ENCODE results near the gene RBBP5.

RBBP5 gene

GRCh38 chr1:205056956-205057568 is 64.7 kb downstream of the RBBP5 start (continued):
- TF ChIP-seq CSRNP3 (CRISPR knock-in tag; IDR thresholded peaks at IDR 0.05) = no peak
- TF ChIP-seq TCF4 (CRISPR knock-in tag; IDR thresholded peaks at IDR 0.05; ENCODE audit: borderline replicate concordance) = no peak
- no peak for TF ChIP-seq ZFP3 (CRISPR knock-in tag; IDR thresholded peaks at IDR 0.05)
- TF ChIP-seq ARNTL (CRISPR knock-in tag; IDR thresholded peaks at IDR 0.05; ENCODE audit: borderline replicate concordance, low read depth) = no peak

DNA sequence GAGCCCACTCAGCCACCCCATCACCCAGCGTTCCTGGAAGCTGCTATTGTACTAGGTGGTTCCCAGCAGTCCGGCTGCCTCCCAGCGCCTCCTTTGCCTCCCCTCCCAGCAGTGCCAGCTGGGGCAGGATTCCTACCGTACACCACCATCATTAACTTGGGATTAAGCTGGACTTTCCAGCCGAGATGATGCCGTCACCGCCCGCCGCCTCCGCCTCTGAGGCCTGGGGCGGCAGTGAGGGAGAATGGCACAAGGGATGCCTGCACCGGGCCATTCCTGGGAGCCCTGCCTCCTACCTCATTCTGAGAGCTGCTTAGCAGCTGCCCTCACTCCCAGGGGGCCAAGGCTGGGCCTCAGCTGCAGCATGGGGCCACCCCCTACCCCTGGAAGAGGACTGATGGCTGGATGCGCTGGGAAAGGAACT is 65.6 kb downstream of the RBBP5 start:
- no peak for TF ChIP-seq SNAI2 (CRISPR knock-in tag; IDR thresholded peaks at IDR 0.05)
- ATAC-seq = no peak

DNA sequence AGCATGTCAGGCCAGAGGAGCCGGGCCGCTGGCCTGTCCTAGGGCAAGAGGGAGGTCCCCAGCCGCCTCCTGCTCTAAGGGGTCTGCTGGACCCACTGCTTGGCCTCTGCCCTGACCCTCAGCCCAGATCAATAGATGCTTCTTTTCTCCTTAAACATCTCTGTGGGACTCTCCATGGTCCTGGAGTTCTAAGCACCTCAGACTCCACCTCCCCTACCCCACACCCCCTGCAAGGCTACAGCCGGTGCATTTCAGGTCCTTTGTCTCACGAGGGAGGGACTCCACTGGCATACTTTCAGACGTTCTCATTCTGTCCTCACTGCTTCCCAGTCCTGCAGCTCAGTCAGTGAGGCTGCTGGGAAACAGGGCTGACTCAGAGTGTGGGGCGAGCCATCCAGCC is 67.8 kb downstream of the RBBP5 start:
- TF ChIP-seq RARB (CRISPR knock-in tag; IDR thresholded peaks at IDR 0.05) = no peak
- TF ChIP-seq PPARA (CRISPR knock-in tag; IDR thresholded peaks at IDR 0.05; ENCODE audit: borderline replicate concordance) = no peak
- no peak for TF ChIP-seq TCF4 (CRISPR knock-in tag; IDR thresholded peaks at IDR 0.05; ENCODE audit: borderline replicate concordance)
- no peak for TF ChIP-seq ZNF70 (CRISPR knock-in tag; IDR thresholded peaks at IDR 0.05)
- no peak for TF ChIP-seq CSRNP3 (CRISPR knock-in tag; IDR thresholded peaks at IDR 0.05)
- TF ChIP-seq ZFP3 (CRISPR knock-in tag; IDR thresholded peaks at IDR 0.05) = no peak
- no peak for TF ChIP-seq ZNF565 (CRISPR knock-in tag; conservative IDR thresholded peaks at IDR 0.05; ENCODE audit: low read depth)
- TF ChIP-seq, protein P1, sequence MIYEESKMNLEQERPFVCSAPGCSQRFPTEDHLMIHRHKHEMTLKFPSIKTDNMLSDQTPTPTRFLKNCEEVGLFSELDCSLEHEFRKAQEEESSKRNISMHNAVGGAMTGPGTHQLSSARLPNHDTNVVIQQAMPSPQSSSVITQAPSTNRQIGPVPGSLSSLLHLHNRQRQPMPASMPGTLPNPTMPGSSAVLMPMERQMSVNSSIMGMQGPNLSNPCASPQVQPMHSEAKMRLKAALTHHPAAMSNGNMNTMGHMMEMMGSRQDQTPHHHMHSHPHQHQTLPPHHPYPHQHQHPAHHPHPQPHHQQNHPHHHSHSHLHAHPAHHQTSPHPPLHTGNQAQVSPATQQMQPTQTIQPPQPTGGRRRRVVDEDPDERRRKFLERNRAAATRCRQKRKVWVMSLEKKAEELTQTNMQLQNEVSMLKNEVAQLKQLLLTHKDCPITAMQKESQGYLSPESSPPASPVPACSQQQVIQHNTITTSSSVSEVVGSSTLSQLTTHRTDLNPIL (CRISPR knock-in tag; IDR thresholded peaks at IDR 0.05; ENCODE audit: low read depth) = no peak
- no peak for TF ChIP-seq TSHZ2 (CRISPR knock-in tag; IDR thresholded peaks at IDR 0.05)
- no peak for TF ChIP-seq ESRRG (CRISPR knock-in tag; IDR thresholded peaks at IDR 0.05)
- peak; percentile 11; the same call in 1 of the 3 replicates for ATAC-seq

GRCh38 chr1:205053296-205053695 is 68.5 kb downstream of the RBBP5 start:
- no peak for TF ChIP-seq ARNTL (CRISPR knock-in tag; IDR thresholded peaks at IDR 0.05; ENCODE audit: borderline replicate concordance, low read depth)
- TF ChIP-seq TOX (CRISPR knock-in tag; IDR thresholded peaks at IDR 0.05; ENCODE audit: borderline replicate concordance) = no peak
- TF ChIP-seq, protein P1 (CRISPR knock-in tag; IDR thresholded peaks at IDR 0.05; ENCODE audit: low read depth) = no peak
- ATAC-seq = no peak

GRCh38 chr1:205052690-205053089 is 69.1 kb downstream of the RBBP5 start:
- no peak for ATAC-seq
- TF ChIP-seq ZNF565 (CRISPR knock-in tag; conservative IDR thresholded peaks at IDR 0.05; ENCODE audit: low read depth) (no peak), SNAI2 (CRISPR knock-in tag; IDR thresholded peaks at IDR 0.05) (no peak), PPARA (CRISPR knock-in tag; IDR thresholded peaks at IDR 0.05; ENCODE audit: borderline replicate concordance) (no peak), ARNTL (CRISPR knock-in tag; IDR thresholded peaks at IDR 0.05; ENCODE audit: borderline replicate concordance, low read depth) (no peak), ZNF70 (CRISPR knock-in tag; IDR thresholded peaks at IDR 0.05) (no peak), CSRNP3 (CRISPR knock-in tag; IDR thresholded peaks at IDR 0.05) (no peak), ZFP30 (CRISPR knock-in tag; IDR thresholded peaks at IDR 0.05) (no peak), TCF4 (CRISPR knock-in tag; IDR thresholded peaks at IDR 0.05; ENCODE audit: borderline replicate concordance) (no peak), OSR1 (CRISPR knock-in tag; IDR thresholded peaks at IDR 0.05) (no peak), ZNF8 (CRISPR knock-in tag; IDR thresholded peaks at IDR 0.05) (no peak), RARB (CRISPR knock-in tag; IDR thresholded peaks at IDR 0.05) (no peak)
- TF ChIP-seq, protein P1 (CRISPR knock-in tag; IDR thresholded peaks at IDR 0.05; ENCODE audit: low read depth) = no peak
- TF ChIP-seq, protein P2, sequence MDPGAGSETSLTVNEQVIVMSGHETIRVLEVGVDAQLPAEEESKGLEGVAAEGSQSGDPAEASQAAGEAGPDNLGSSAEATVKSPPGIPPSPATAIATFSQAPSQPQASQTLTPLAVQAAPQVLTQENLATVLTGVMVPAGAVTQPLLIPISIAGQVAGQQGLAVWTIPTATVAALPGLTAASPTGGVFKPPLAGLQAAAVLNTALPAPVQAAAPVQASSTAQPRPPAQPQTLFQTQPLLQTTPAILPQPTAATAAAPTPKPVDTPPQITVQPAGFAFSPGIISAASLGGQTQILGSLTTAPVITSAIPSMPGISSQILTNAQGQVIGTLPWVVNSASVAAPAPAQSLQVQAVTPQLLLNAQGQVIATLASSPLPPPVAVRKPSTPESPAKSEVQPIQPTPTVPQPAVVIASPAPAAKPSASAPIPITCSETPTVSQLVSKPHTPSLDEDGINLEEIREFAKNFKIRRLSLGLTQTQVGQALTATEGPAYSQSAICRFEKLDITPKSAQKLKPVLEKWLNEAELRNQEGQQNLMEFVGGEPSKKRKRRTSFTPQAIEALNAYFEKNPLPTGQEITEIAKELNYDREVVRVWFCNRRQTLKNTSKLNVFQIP (CRISPR knock-in tag; IDR thresholded peaks at IDR 0.05; ENCODE audit: borderline replicate concordance, low read depth) = no peak

All from SK-N-SH treated with all-trans-retinoic acid at 6 μM for 48 hours (cell line).